Muscle layer of duodenum (tissue), 2 donors: ENCODE measurements around the gene NT5C1A.
A peak's percentile ranks its signal among the peaks of the same experiment; 100 is the strongest.

Experiments
- H3K27ac ChIP-seq: one replicate; pipeline ENCODE4 v1.7.0; 2013; ENCODE audit warnings: mild to moderate bottlenecking, low read length
- H3K27me3 ChIP-seq: one replicate; pipeline ENCODE4 v1.7.0; 2013; ENCODE audit warnings: low read depth, mild to moderate bottlenecking, control low read depth, low read length
- H3K36me3 ChIP-seq, 2 donors: one replicate each; pipeline ENCODE4 v1.7.0; 2013; ENCODE audit warnings: low read length in 2 of 2, control low read depth in 1 of 2, mild to moderate bottlenecking in 1 of 2; ENCODE audit not compliant: insufficient read depth in 2 of 2, control insufficient read depth in 1 of 2
- H3K4me1 ChIP-seq, 2 donors: one replicate each; pipeline ENCODE4 v1.7.0; 2013; ENCODE audit warnings: low read length in 2 of 2, mild to moderate bottlenecking in 2 of 2, control low read depth in 1 of 2, moderate library complexity in 1 of 2; ENCODE audit not compliant: insufficient read depth in 2 of 2, control insufficient read depth in 1 of 2
- H3K4me3 ChIP-seq, 2 donors: one replicate each; pipeline ENCODE4 v1.7.0; 2013; ENCODE audit warnings: low read length in 2 of 2, low read depth in 1 of 2, mild to moderate bottlenecking in 1 of 2
- H3K9me3 ChIP-seq, 2 donors: one replicate each; pipeline ENCODE4 v1.7.0; 2013; ENCODE audit warnings: low read length in 2 of 2, control low read depth in 1 of 2, mild to moderate bottlenecking in 1 of 2; ENCODE audit not compliant: control insufficient read depth in 1 of 2
- donor health status: healthy.

NT5C1A gene

GRCh38 chr1:39647247-39647646 lies 24.7 kb downstream of the NT5C1A start:
- no peaks in the 10 kb centered on the region for H3K36me3 ChIP-seq
- peaks cover 0 to 8% of the 10 kb centered on the region in 2 donors for H3K4me1 ChIP-seq
- H3K27me3 ChIP-seq: peaks cover 6% of the 10 kb centered on the region
- H3K27ac ChIP-seq: no peak overlapping the region
- H3K9me3 ChIP-seq: no peaks in the 10 kb centered on the region
- no peak overlapping the region for H3K4me3 ChIP-seq

GRCh38 chr1:39646232-39647081 lies 25.4 kb downstream of the NT5C1A start:
- H3K27ac ChIP-seq: no peak overlapping the region

GRCh38 chr1:39645411-39646043 lies 26.4 kb downstream of the NT5C1A start:
- peaks cover 0 to 8% of the 10 kb centered on the region in 2 donors for H3K4me1 ChIP-seq
- H3K9me3 ChIP-seq: no peaks in the 10 kb centered on the region
- peaks cover 6% of the 10 kb centered on the region for H3K27me3 ChIP-seq
- no peaks in the 10 kb centered on the region for H3K36me3 ChIP-seq
- no peak overlapping the region for H3K27ac ChIP-seq
- H3K4me3 ChIP-seq: no peak overlapping the region

More at GRCh38 chr1:39646232-39647081, 25.4 kb downstream of the NT5C1A start:
- Histone ChIP-seq H3K36me3 (no peaks in the 10 kb centered on the region), H3K4me1 (peaks cover 0 to 8% of the 10 kb centered on the region in 2 donors), H3K9me3 (no peaks in the 10 kb centered on the region), H3K27me3 (peaks cover 6% of the 10 kb centered on the region), H3K4me3 (no peak overlapping the region)

- Histone ChIP-seq H3K36me3 (no peaks in the 10 kb centered on the region), H3K27ac (no peak overlapping the region), H3K4me1 (peaks cover 0 to 8% of the 10 kb centered on the region in 2 donors)
Measured at GRCh38 chr1:39643705-39644104, 28.2 kb downstream of the NT5C1A start.

GRCh38 chr1:39642796-39643195 lies 29.1 kb downstream of the NT5C1A start:
- no peaks in the 10 kb centered on the region for H3K9me3 ChIP-seq
- no peak overlapping the region for H3K4me3 ChIP-seq
- peaks cover 12% of the 10 kb centered on the region for H3K27me3 ChIP-seq
- H3K36me3 ChIP-seq: no peaks in the 10 kb centered on the region
- H3K27ac ChIP-seq: no peak overlapping the region
- H3K4me1 ChIP-seq: peaks cover 0 to 6% of the 10 kb centered on the region in 2 donors

More at GRCh38 chr1:39643705-39644104, 28.2 kb downstream of the NT5C1A start:
- Histone ChIP-seq H3K9me3 (no peaks in the 10 kb centered on the region), H3K27me3 (peaks cover 13% of the 10 kb centered on the region), H3K4me3 (no peak overlapping the region)

GRCh38 chr1:39640861-39641260 lies 31.0 kb downstream of the NT5C1A start:
- Histone ChIP-seq H3K27me3 (peaks cover 10% of the 10 kb centered on the region), H3K9me3 (no peaks in the 10 kb centered on the region), H3K4me1 (no peaks in the 10 kb centered on the region), H3K4me3 (no peak overlapping the region), H3K27ac (no peak overlapping the region), H3K36me3 (no peaks in the 10 kb centered on the region)

- H3K27ac ChIP-seq: peak within 1 kb of the TSS; percentile 14
- H3K9me3 ChIP-seq: no peaks in the 10 kb centered on the region
- H3K4me1 ChIP-seq: no peaks in the 10 kb centered on the region
- peak within 1 kb of the TSS; percentile 45 to 65 for H3K4me3 ChIP-seq
- H3K27me3 ChIP-seq: peaks cover 10% of the 10 kb centered on the region
- H3K36me3 ChIP-seq: no peaks in the 10 kb centered on the region
Measured at GRCh38 chr1:39639305-39640130, 32.4 kb downstream of the NT5C1A start, which contains the start of gene HEYL. Gene HEYL, minus strand, starts transcription at chr1:39639643. Its CDS starts 18 bp downstream, at chr1:39639625.

GRCh38 chr1:39638965-39639304 lies 33.0 kb downstream of the NT5C1A start:
- no peaks in the 10 kb centered on the region for H3K36me3 ChIP-seq
- no peaks in the 10 kb centered on the region for H3K9me3 ChIP-seq
- peak overlapping the region; percentile 45 to 65 for H3K4me3 ChIP-seq
- peaks cover 10% of the 10 kb centered on the region for H3K27me3 ChIP-seq
- H3K27ac ChIP-seq: peak overlapping the region; percentile 14
- H3K4me1 ChIP-seq: no peaks in the 10 kb centered on the region

- H3K4me3 ChIP-seq: peak overlapping the region; percentile 23 to 65
- H3K36me3 ChIP-seq: no peaks in the 10 kb centered on the region
- peaks cover 10% of the 10 kb centered on the region for H3K27me3 ChIP-seq
- no peaks in the 10 kb centered on the region for H3K4me1 ChIP-seq
- H3K27ac ChIP-seq: no peak overlapping the region
- no peaks in the 10 kb centered on the region for H3K9me3 ChIP-seq
Measured at GRCh38 chr1:39637361-39637760, 34.5 kb downstream of the NT5C1A start.

- Histone ChIP-seq H3K36me3 (no peaks in the 10 kb centered on the region), H3K9me3 (no peaks in the 10 kb centered on the region), H3K27me3 (peaks cover 10% of the 10 kb centered on the region), H3K4me3 (no peak overlapping the region), H3K4me1 (no peaks in the 10 kb centered on the region), H3K27ac (no peak overlapping the region)
Measured at GRCh38 chr1:39635871-39636210, 36.1 kb downstream of the NT5C1A start.
